Lower leg skin (tissue), 3 donors: ENCODE measurements around the gene KPNA1.

Source experiments
- CTCF ChIP-seq, 3 donors: fragments of 450-650 bp; IDR thresholded peaks; one replicate each; pipeline ENCODE4 v1.5.1; 2016; ENCODE audit warnings: antibody characterized with exemption in 3 of 3, mild to moderate bottlenecking in 3 of 3, moderate library complexity in 2 of 3
- POLR2A ChIP-seq, 2 donors: fragments of 450-650 bp; IDR thresholded peaks; one replicate each; pipeline ENCODE4 v1.6.1; 2016 to 2017; ENCODE audit warnings: antibody characterized with exemption in 2 of 2, mild to moderate bottlenecking in 1 of 2, moderate library complexity in 1 of 2

DNA sequence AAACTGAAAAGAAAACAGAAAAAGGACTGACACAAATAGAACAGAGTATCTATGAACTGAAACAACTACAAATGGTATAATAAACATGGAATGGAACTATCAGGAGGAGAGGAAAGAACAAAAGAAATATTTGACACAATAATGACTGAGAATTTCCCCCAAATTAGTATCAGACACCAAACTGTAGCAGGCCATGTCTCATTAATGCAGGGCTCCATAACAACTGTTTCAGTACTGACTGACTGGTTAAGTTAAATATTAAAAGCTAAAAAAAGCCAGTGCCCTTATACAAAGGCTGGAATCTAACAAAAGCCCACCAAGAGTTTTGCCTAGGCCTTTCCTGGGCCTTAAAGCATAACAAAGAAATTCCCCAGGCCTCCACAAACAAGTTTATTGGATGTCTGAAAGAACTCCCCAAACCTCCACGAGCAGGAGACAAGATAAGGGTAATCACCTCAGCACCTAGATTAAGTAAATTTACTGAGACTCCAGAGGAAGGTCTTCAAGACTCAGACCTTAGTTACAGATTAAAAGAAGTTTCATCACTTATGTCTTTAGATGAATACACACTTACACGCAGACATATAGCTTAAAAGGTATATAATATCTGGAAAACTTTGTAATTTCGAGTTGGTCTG lies 45.7 kb downstream of the KPNA1 start:
- TF ChIP-seq POLR2A (IDR thresholded peaks at IDR 0.05) (no peak), CTCF (IDR thresholded peaks at IDR 0.05) (no peak)
